CD14-positive monocyte (primary cell): ENCODE results near the gene ERC1. TPM values are rescaled to one million over a fixed set of nuclear protein-coding genes. Genes with fewer than 3 reads are reported as not detected.

Source experiments
- DNase-seq, 3 donors: peaks; one replicate each; pipeline ENCODE4 v3.0.0-alpha.2; 2011 to 2022
- H2AFZ ChIP-seq: 2 replicates; pipeline ENCODE4 v1.6.0; 2012; ENCODE audit warnings: mild to moderate bottlenecking, low read depth, low read length, inconsistent platforms; ENCODE audit not compliant: insufficient read depth, poor library complexity, severe bottlenecking
- H3K27ac ChIP-seq, 2 donors: 1 replicate in 1 of 2; 2 replicates in 1 of 2; pipeline ENCODE4 v1.5.1; 2012 to 2013; ENCODE audit warnings: low read length in 2 of 2, control low read depth in 1 of 2, inconsistent platforms in 1 of 2, low read depth in 1 of 2, mild to moderate bottlenecking in 1 of 2
- H3K27me3 ChIP-seq, 2 donors: one replicate each; pipeline versions ENCODE4 v1.6.0 to v1.6.1; 2011 to 2013; ENCODE audit warnings: low read length in 2 of 2; ENCODE audit not compliant: control insufficient read depth in 2 of 2, insufficient read depth in 2 of 2
- H3K36me3 ChIP-seq, 2 donors: replicated peaks in 1 of 2; 1 replicate in 1 of 2; 2 replicates in 1 of 2; pipeline versions ENCODE4 v1.5.1 to v1.6.1; 2012 to 2013; ENCODE audit warnings: low read length in 2 of 2, control low read depth in 1 of 2, inconsistent platforms in 1 of 2, mild to moderate bottlenecking in 1 of 2; ENCODE audit not compliant: insufficient read depth in 2 of 2, control insufficient read depth in 1 of 2
- H3K4me1 ChIP-seq, 2 donors: 1 replicate in 1 of 2; 2 replicates in 1 of 2; pipeline versions ENCODE4 v1.5.1 to v1.6.1; 2012 to 2013; ENCODE audit warnings: low read length in 2 of 2, control low read depth in 1 of 2, inconsistent platforms in 1 of 2, mild to moderate bottlenecking in 1 of 2, moderate library complexity in 1 of 2; ENCODE audit not compliant: insufficient read depth in 2 of 2, control insufficient read depth in 1 of 2
- H3K4me2 ChIP-seq: replicated peaks from 2 replicates; pipeline ENCODE3; 2012; ENCODE audit warnings: low read length, moderate library complexity, mild to moderate bottlenecking; ENCODE audit not compliant: poor library complexity, severe bottlenecking; ENCODE audit errors: extremely low read depth
- H3K4me3 ChIP-seq, 3 experiments: fragments of 200-600 bp in 1 of 3; sonication (generic) in 1 of 3; replicated peaks in 1 of 3; 1 replicate in 2 of 3; 2 replicates in 1 of 3; pipeline ENCODE4 v1.5.1; 2011 to 2013; ENCODE audit warnings: low read length in 3 of 3, mild to moderate bottlenecking in 3 of 3, control low read depth in 2 of 3, low read depth in 2 of 3, inconsistent platforms in 1 of 3, moderate library complexity in 1 of 3
- H3K79me2 ChIP-seq: 2 replicates; pipeline ENCODE4 v1.6.0; 2012; ENCODE audit warnings: mild to moderate bottlenecking, control low read depth, inconsistent platforms, low read length, moderate library complexity; ENCODE audit not compliant: insufficient read depth
- H3K9ac ChIP-seq: 2 replicates; pipeline ENCODE4 v1.6.0; 2017; ENCODE audit warnings: low read length, mild to moderate bottlenecking; ENCODE audit not compliant: insufficient read depth, poor library complexity, severe bottlenecking
- H3K9me3 ChIP-seq, 2 donors: replicated peaks in 1 of 2; 1 replicate in 1 of 2; 2 replicates in 1 of 2; pipeline versions ENCODE4 v1.5.1 to v1.6.1; 2012 to 2013; ENCODE audit warnings: low read length in 2 of 2, control low read depth in 1 of 2; ENCODE audit not compliant: control insufficient read depth in 1 of 2, insufficient read depth in 1 of 2
- H4K20me1 ChIP-seq: 2 replicates; pipeline ENCODE4 v1.6.0; 2012; ENCODE audit warnings: mild to moderate bottlenecking, low read length, control low read depth, moderate library complexity; ENCODE audit not compliant: insufficient read depth
- H3K27ac Mint-ChIP-seq, 7 donors: one replicate each; pipeline ENCODE4 v1.8.0; 2020; ENCODE audit warnings: mild to moderate bottlenecking in 7 of 7, mixed read lengths in 7 of 7, moderate library complexity in 6 of 7, inconsistent platforms in 2 of 7
- H3K27me3 Mint-ChIP-seq, 3 donors: one replicate each; pipeline ENCODE4 v1.8.0; 2021 to 2022; ENCODE audit warnings: low read depth in 3 of 3, mild to moderate bottlenecking in 3 of 3, mixed read lengths in 3 of 3, moderate library complexity in 3 of 3, inconsistent platforms in 1 of 3
- H3K36me3 Mint-ChIP-seq, 2 donors: one replicate each; pipeline ENCODE4 v1.8.0; 2020; ENCODE audit warnings: mixed read lengths in 2 of 2, inconsistent platforms in 1 of 2, mild to moderate bottlenecking in 1 of 2
- H3K4me1 Mint-ChIP-seq: one replicate; pipeline ENCODE4 v1.8.0; 2020; ENCODE audit warnings: mild to moderate bottlenecking, mixed read lengths
- H3K4me3 Mint-ChIP-seq, 2 donors: one replicate each; pipeline ENCODE4 v1.8.0; 2020; ENCODE audit warnings: mild to moderate bottlenecking in 2 of 2, mixed read lengths in 2 of 2, moderate library complexity in 1 of 2
- H3K9me3 Mint-ChIP-seq, 7 donors: one replicate each; pipeline ENCODE4 v1.8.0; 2020 to 2022; ENCODE audit warnings: mixed read lengths in 7 of 7, mild to moderate bottlenecking in 6 of 7, moderate library complexity in 6 of 7, inconsistent platforms in 2 of 7
- CTCF ChIP-seq: fragments of 200-600 bp; IDR thresholded peaks from one replicate; pipeline ENCODE4 v1.8.0; 2022; ENCODE audit warnings: antibody characterized with exemption, mild to moderate bottlenecking
- WGBS: methylation state at CpG from one replicate; pipeline ENCODE4 v1.1.5; 2013; ENCODE audit warnings: missing lambda C conversion rate; ENCODE audit not compliant: insufficient coverage; 5-methylcytosine and 5-hydroxymethylcytosine counted together
- intact Hi-C, 2 donors: fragments of 100-400 bp; cut with micrococcal nuclease; formaldehyde crosslinking; loops; one replicate each; pipeline versions ENCODE4 v1.15.0 to v1.15.1; 2023
- polyA plus RNA-seq, 3 donors: library from polyadenylated mRNA; depleted of rRNA in 1 of 3; unstranded in 2 of 3; stranded (reverse) in 1 of 3; fragments of 300-500 nt in 2 of 3; fragments of >200 nt in 1 of 3; fragmentation: Illumina TruSeq in 2 of 3; gene quantifications; 1 replicate in 2 of 3; 2 replicates in 1 of 3; pipeline ENCODE4 v1.2.3, GENCODE V29; 2012 to 2021

ERC1 gene
- polyA plus RNA-seq, 3 donors: 4.0 to 14.3 (median 5.1) TPM

- Histone ChIP-seq H3K4me1 (peaks cover 46 to 72% of the 10 kb centered on the region in 2 donors), H3K9ac (no peak overlapping the region), H3K27me3 (no peaks in the 10 kb centered on the region), H3K9me3 (no peaks in the 10 kb centered on the region), H3K4me2 (no peak overlapping the region), H3K27ac (peak overlapping the region in 1 of 2 donors; percentile 75), H4K20me1 (no peaks in the 10 kb centered on the region), H3K79me2 (no peaks in the 10 kb centered on the region), H3K36me3 (no peaks in the 10 kb centered on the region), H3K4me3 (no peak overlapping the region), H2AFZ (no peak overlapping the region)
- Mint-ChIP-seq H3K36me3 (peaks cover 2 to 3% of the 10 kb centered on the region in 2 donors), H3K4me1 (peaks cover 65% of the 10 kb centered on the region), H3K27ac (peak overlapping the region in 2 of 7 donors; percentile 46 to 83), H3K4me3 (no peak overlapping the region), H3K27me3 (no peaks in the 10 kb centered on the region), H3K9me3 (no peaks in the 10 kb centered on the region)
- no peak for DNase-seq
- intact Hi-C loops: no loop called here
- no peak for TF ChIP-seq CTCF
- WGBS: no CpG with 5 or more reads among the region's 1 CpG
Measured at GRCh38 chr12:1325666-1326065, 334.6 kb downstream of the ERC1 start.

- peaks cover 0 to 3% of the 10 kb centered on the region in 2 donors for H3K36me3 Mint-ChIP-seq
- intact Hi-C loops: no loop called here
- no peaks in the 10 kb centered on the region for H3K27me3 Mint-ChIP-seq
- H3K4me1 ChIP-seq: peaks cover 46 to 69% of the 10 kb centered on the region in 2 donors
- H3K27ac Mint-ChIP-seq: no peak overlapping the region
- no peak overlapping the region for H3K27ac ChIP-seq
- H3K4me3 ChIP-seq: no peak overlapping the region
- H3K9me3 ChIP-seq: no peaks in the 10 kb centered on the region
- no peak overlapping the region for H3K9ac ChIP-seq
- no peaks in the 10 kb centered on the region for H3K79me2 ChIP-seq
- no peaks in the 10 kb centered on the region for H4K20me1 ChIP-seq
- H3K4me1 Mint-ChIP-seq: peaks cover 66% of the 10 kb centered on the region
- no peak for TF ChIP-seq CTCF
- no peaks in the 10 kb centered on the region for H3K36me3 ChIP-seq
- H3K27me3 ChIP-seq: no peaks in the 10 kb centered on the region
- H3K4me2 ChIP-seq: no peak overlapping the region
- H3K4me3 Mint-ChIP-seq: no peak overlapping the region
- no peak overlapping the region for H2AFZ ChIP-seq
- H3K9me3 Mint-ChIP-seq: no peaks in the 10 kb centered on the region
- WGBS: 100% methylated on average over 1 of the region's 2 CpGs
- DNase-seq: no peak
Measured at GRCh38 chr12:1326258-1326657, 335.2 kb downstream of the ERC1 start.
